Measurements from ENCODE around the gene CABCOCO1. TPM values are rescaled to one million over a fixed set of nuclear protein-coding genes. Genes with fewer than 3 reads are reported as not detected.
"Not testable (repeated sequence)": the region's sequence is repeated elsewhere in the genome, so short reads cannot be mapped to it uniquely, and the experiment has no call there.

The CABCOCO1 gene
- total RNA-seq, 2 donors from 2014 or later: 0.35 TPM; not detected in 1

GRCh38 chr10:61729596-61729995 is 66.9 kb downstream of the CABCOCO1 start:
- H3K27me3 ChIP-seq: no peaks in the 10 kb centered on the region
- H3K36me3 ChIP-seq: no peaks in the 10 kb centered on the region
- TF ChIP-seq CTCF (IDR thresholded peaks at IDR 0.05): no peak
- no peaks in the 10 kb centered on the region for H3K9me3 ChIP-seq
- no peaks in the 10 kb centered on the region for H3K4me1 ChIP-seq
- no peak overlapping the region for H3K4me3 ChIP-seq
- DNase-seq (ENCODE audit: low spot score): no peak
- H3K27ac ChIP-seq: no peak overlapping the region

GRCh38 chr10:61730671-61731070 is 67.9 kb downstream of the CABCOCO1 start:
- Histone ChIP-seq H3K4me1 (no peaks in the 10 kb centered on the region), H3K36me3 (no peaks in the 10 kb centered on the region), H3K4me3 (no peak overlapping the region), H3K27me3 (no peaks in the 10 kb centered on the region), H3K27ac (no peak overlapping the region), H3K9me3 (no peaks in the 10 kb centered on the region)
- no peak for TF ChIP-seq CTCF (IDR thresholded peaks at IDR 0.05)
- no peak for DNase-seq (ENCODE audit: low spot score)

- Histone ChIP-seq H3K9me3 (no peaks in the 10 kb centered on the region), H3K4me3 (no peak overlapping the region), H3K36me3 (no peaks in the 10 kb centered on the region), H3K27ac (no peak overlapping the region), H3K27me3 (no peaks in the 10 kb centered on the region), H3K4me1 (no peaks in the 10 kb centered on the region)
- DNase-seq (ENCODE audit: low spot score): no peak
- no peak for TF ChIP-seq CTCF (IDR thresholded peaks at IDR 0.05)
Observed at GRCh38 chr10:61731638-61732037, 68.9 kb downstream of the CABCOCO1 start.

- Histone ChIP-seq H3K4me1 (no peaks in the 10 kb centered on the region), H3K36me3 (no peaks in the 10 kb centered on the region), H3K4me3 (no peak overlapping the region), H3K9me3 (no peaks in the 10 kb centered on the region), H3K27ac (no peak overlapping the region), H3K27me3 (no peaks in the 10 kb centered on the region)
- TF ChIP-seq CTCF (IDR thresholded peaks at IDR 0.05): no peak
- DNase-seq (ENCODE audit: low spot score): no peak
Observed at GRCh38 chr10:61732629-61733278, 70.0 kb downstream of the CABCOCO1 start.

- no peak overlapping the region for H3K27ac ChIP-seq
- no peaks in the 10 kb centered on the region for H3K36me3 ChIP-seq
- peak; percentile 42 to 65 for TF ChIP-seq CTCF (IDR thresholded peaks at IDR 0.05)
Observed at GRCh38 chr10:61733358-61733940, 70.7 kb downstream of the CABCOCO1 start.

GRCh38 chr10:61735882-61736281 is 73.2 kb downstream of the CABCOCO1 start:
- Histone ChIP-seq H3K27me3 (no peaks in the 10 kb centered on the region), H3K27ac (no peak overlapping the region), H3K9me3 (no peaks in the 10 kb centered on the region), H3K36me3 (no peaks in the 10 kb centered on the region), H3K4me3 (no peak overlapping the region), H3K4me1 (no peaks in the 10 kb centered on the region)
- no peak for TF ChIP-seq CTCF (IDR thresholded peaks at IDR 0.05)
- no peak for DNase-seq (ENCODE audit: low spot score)

More at GRCh38 chr10:61733358-61733940, 70.7 kb downstream of the CABCOCO1 start:
- Histone ChIP-seq H3K4me1 (no peaks in the 10 kb centered on the region), H3K4me3 (no peak overlapping the region), H3K27me3 (no peaks in the 10 kb centered on the region), H3K9me3 (no peaks in the 10 kb centered on the region)
- DNase-seq (ENCODE audit: low spot score): no peak

- not testable (repeated sequence) for H3K27me3 ChIP-seq; DNase-seq (ENCODE audit: low spot score)
Observed at GRCh38 chr10:61737455-61737854, 74.7 kb downstream of the CABCOCO1 start.

More at GRCh38 chr10:61737455-61737854, 74.7 kb downstream of the CABCOCO1 start:
- H3K4me3 ChIP-seq, H3K27ac ChIP-seq, H3K9me3 ChIP-seq, H3K4me1 ChIP-seq, H3K36me3 ChIP-seq: not testable (repeated sequence)
